MM.1S (cell line): ENCODE results near the gene INSRR.

Source experiments
- DNase-seq: peaks from one replicate; pipeline ENCODE4 v3.0.0-alpha.2; 2015
- H2AFZ ChIP-seq: fragments of 300-600 bp; sonication (generic); 2 replicates; pipeline ENCODE4 v1.6.0; 2016; ENCODE audit warnings: antibody characterized with exemption, low read length
- H3F3A ChIP-seq: fragments of 300-600 bp; sonication (generic); 2 replicates; pipeline ENCODE4 v1.6.1; 2016; ENCODE audit warnings: mild to moderate bottlenecking, antibody characterized with exemption, low read length, moderate library complexity, mixed read lengths; ENCODE audit not compliant: insufficient read depth
- H3K27ac ChIP-seq: fragments of 300-600 bp; sonication (generic); 2 replicates; pipeline ENCODE4 v1.5.1; 2016; ENCODE audit warnings: mild to moderate bottlenecking, low read length
- H3K27me3 ChIP-seq: fragments of 300-600 bp; sonication (generic); replicated peaks from 2 replicates; pipeline ENCODE4 v1.6.0; 2016; ENCODE audit warnings: low read length; ENCODE audit not compliant: insufficient read depth
- H3K36me3 ChIP-seq: fragments of 300-600 bp; sonication (generic); replicated peaks from 2 replicates; pipeline ENCODE4 v1.6.1; 2016; ENCODE audit warnings: mild to moderate bottlenecking, low read length, mixed read lengths; ENCODE audit not compliant: insufficient read depth
- H3K4me1 ChIP-seq: fragments of 300-600 bp; sonication (generic); 2 replicates; pipeline ENCODE4 v1.6.1; 2016; ENCODE audit warnings: low read length, mixed read lengths
- H3K4me2 ChIP-seq: fragments of 300-600 bp; sonication (generic); 2 replicates; pipeline ENCODE4 v1.6.0; 2016; ENCODE audit warnings: low read depth, low read length
- H3K4me3 ChIP-seq: fragments of 300-600 bp; sonication (generic); 2 replicates; pipeline ENCODE4 v1.5.1; 2016; ENCODE audit warnings: low read length, mixed read lengths
- H3K79me2 ChIP-seq: fragments of 300-600 bp; sonication (generic); 2 replicates; pipeline ENCODE4 v1.6.1; 2016; ENCODE audit warnings: mixed run types, low read length, mixed read lengths
- H3K9ac ChIP-seq: fragments of 300-600 bp; sonication (generic); 2 replicates; pipeline ENCODE4 v1.6.1; 2016; ENCODE audit warnings: low read length, mixed read lengths
- H3K9me2 ChIP-seq: fragments of 300-600 bp; sonication (generic); replicated peaks from 2 replicates; pipeline ENCODE4 v1.6.1; 2016; ENCODE audit warnings: mild to moderate bottlenecking, low read length, mixed read lengths; ENCODE audit not compliant: insufficient read depth
- H3K9me3 ChIP-seq: fragments of 300-600 bp; sonication (generic); replicated peaks from 2 replicates; pipeline ENCODE4 v1.6.1; 2016; ENCODE audit warnings: mild to moderate bottlenecking, low read length, mixed read lengths; ENCODE audit not compliant: insufficient read depth
- H4K20me1 ChIP-seq: fragments of 300-600 bp; sonication (generic); 2 replicates; pipeline ENCODE4 v1.6.1; 2016; ENCODE audit warnings: mild to moderate bottlenecking, low read length, moderate library complexity, mixed read lengths; ENCODE audit not compliant: insufficient read depth
- CTCF ChIP-seq: fragments of 300-600 bp; sonication (generic); IDR thresholded peaks from 2 replicates; pipeline ENCODE4 v1.5.1; 2016; ENCODE audit warnings: antibody characterized with exemption, low read length, mixed read lengths
- EZH2 ChIP-seq: fragments of 300-600 bp; sonication (generic); optimal IDR thresholded peaks from 2 replicates; pipeline ENCODE3; 2017; ENCODE audit warnings: low read depth, mild to moderate bottlenecking, antibody characterized with exemption, low read length, mixed read lengths
- EZH2phosphoT487 ChIP-seq: fragments of 300-600 bp; sonication (generic); IDR thresholded peaks from 2 replicates; pipeline ENCODE4 v1.6.1; 2018; ENCODE audit warnings: antibody characterized with exemption, low read length

The INSRR gene

GRCh38 chr1:156808186-156809030, 50.5 kb downstream of the INSRR start:
- no peak overlapping the region for H2AFZ ChIP-seq
- H3K4me2 ChIP-seq, result no peak overlapping the region
- H3K9me2 ChIP-seq, result no peaks in the 10 kb centered on the region
- H3K9ac ChIP-seq, result no peak overlapping the region
- no peaks in the 10 kb centered on the region for H3F3A ChIP-seq
- no peak overlapping the region for H3K4me3 ChIP-seq
- H3K9me3 ChIP-seq, result no peaks in the 10 kb centered on the region
- no peaks in the 10 kb centered on the region for H3K79me2 ChIP-seq
- H3K27ac ChIP-seq, result no peak overlapping the region
- DNase-seq, result no peak
- no peaks in the 10 kb centered on the region for H4K20me1 ChIP-seq
- no peaks in the 10 kb centered on the region for H3K27me3 ChIP-seq
- no peak for TF ChIP-seq CTCF
- no peak for TF ChIP-seq EZH2
- no peak for TF ChIP-seq EZH2phosphoT487
- H3K36me3 ChIP-seq, result no peaks in the 10 kb centered on the region
- peaks cover 15% of the 10 kb centered on the region for H3K4me1 ChIP-seq

GRCh38 chr1:156807627-156808026, 51.3 kb downstream of the INSRR start:
- no peak overlapping the region for H3K9ac ChIP-seq
- no peaks in the 10 kb centered on the region for H3K79me2 ChIP-seq
- no peak for TF ChIP-seq EZH2
- no peak for TF ChIP-seq CTCF
- no peak for TF ChIP-seq EZH2phosphoT487
- H3K36me3 ChIP-seq, result no peaks in the 10 kb centered on the region
- H3K4me1 ChIP-seq, result peaks cover 14% of the 10 kb centered on the region
- no peak overlapping the region for H3K27ac ChIP-seq
- H3F3A ChIP-seq, result no peaks in the 10 kb centered on the region
- no peak for DNase-seq
- H3K4me2 ChIP-seq, result no peak overlapping the region
- no peaks in the 10 kb centered on the region for H3K9me2 ChIP-seq
- H3K9me3 ChIP-seq, result no peaks in the 10 kb centered on the region
- H3K27me3 ChIP-seq, result no peaks in the 10 kb centered on the region
- no peak overlapping the region for H2AFZ ChIP-seq
- no peaks in the 10 kb centered on the region for H4K20me1 ChIP-seq
- no peak overlapping the region for H3K4me3 ChIP-seq

GRCh38 chr1:156806512-156807440, 52.1 kb downstream of the INSRR start:
- Histone ChIP-seq H3K4me2 (no peak overlapping the region), H3K36me3 (no peaks in the 10 kb centered on the region), H3K79me2 (no peaks in the 10 kb centered on the region), H3F3A (no peaks in the 10 kb centered on the region), H3K9me2 (no peaks in the 10 kb centered on the region), H4K20me1 (no peaks in the 10 kb centered on the region), H2AFZ (no peak overlapping the region), H3K27ac (no peak overlapping the region), H3K4me1 (peaks cover 14% of the 10 kb centered on the region), H3K9ac (no peak overlapping the region), H3K4me3 (no peak overlapping the region), H3K9me3 (no peaks in the 10 kb centered on the region), H3K27me3 (no peaks in the 10 kb centered on the region)
- no peak for DNase-seq
- TF ChIP-seq CTCF (no peak), EZH2 (no peak), EZH2phosphoT487 (no peak)
